GM18858 (cell line): ENCODE data around the gene KRT17.
"Not testable (repeated sequence)": the region's sequence is repeated elsewhere in the genome, so short reads cannot be mapped to it uniquely, and the experiment has no call there.

Experiments used
- ATAC-seq: cut with Tn5 transposase; IDR thresholded peaks from one replicate; pipeline ENCODE4 v1.9.1; 2021; ENCODE audit not compliant: unreplicated experiment

Gene KRT17

GRCh38 chr17:41635121-41636097 is 11.0 kb upstream of the KRT17 start:
- ATAC-seq = no peak

- ATAC-seq = no peak
Measured at GRCh38 chr17:41634639-41635038, 10.3 kb upstream of the KRT17 start.

DNA sequence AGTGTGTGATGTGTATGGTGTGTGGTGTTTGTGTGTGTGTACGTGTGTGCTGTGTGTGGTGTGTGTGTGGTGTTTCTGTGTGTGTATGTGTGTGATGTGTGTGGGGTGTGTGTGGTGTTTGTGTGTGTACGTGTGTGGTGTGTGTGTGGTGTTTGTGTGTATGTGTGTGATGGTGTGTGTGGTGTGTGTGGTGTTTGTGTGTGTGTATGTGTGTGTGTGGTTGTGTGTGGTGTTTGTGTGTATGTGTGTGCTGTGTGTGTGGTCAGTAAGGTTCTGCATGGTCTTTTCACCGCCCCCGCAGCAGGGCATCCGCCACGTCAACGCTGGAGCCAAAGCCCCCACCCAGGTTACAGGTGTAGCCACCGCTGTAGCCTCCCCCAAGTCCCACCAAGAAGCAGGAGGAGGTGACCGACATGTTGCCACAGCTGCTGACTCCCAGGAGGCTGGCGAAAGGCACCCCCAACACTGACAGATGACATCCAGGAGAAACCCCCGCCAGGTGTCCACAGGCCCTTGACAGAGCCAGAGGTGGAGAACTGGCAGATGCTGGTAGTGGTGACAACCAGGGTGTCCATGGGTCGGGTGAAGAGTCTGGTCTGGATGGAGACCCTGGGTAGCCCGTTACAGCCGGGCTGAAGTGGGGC is 9.3 kb upstream of the KRT17 start:
- no peak for ATAC-seq

DNA sequence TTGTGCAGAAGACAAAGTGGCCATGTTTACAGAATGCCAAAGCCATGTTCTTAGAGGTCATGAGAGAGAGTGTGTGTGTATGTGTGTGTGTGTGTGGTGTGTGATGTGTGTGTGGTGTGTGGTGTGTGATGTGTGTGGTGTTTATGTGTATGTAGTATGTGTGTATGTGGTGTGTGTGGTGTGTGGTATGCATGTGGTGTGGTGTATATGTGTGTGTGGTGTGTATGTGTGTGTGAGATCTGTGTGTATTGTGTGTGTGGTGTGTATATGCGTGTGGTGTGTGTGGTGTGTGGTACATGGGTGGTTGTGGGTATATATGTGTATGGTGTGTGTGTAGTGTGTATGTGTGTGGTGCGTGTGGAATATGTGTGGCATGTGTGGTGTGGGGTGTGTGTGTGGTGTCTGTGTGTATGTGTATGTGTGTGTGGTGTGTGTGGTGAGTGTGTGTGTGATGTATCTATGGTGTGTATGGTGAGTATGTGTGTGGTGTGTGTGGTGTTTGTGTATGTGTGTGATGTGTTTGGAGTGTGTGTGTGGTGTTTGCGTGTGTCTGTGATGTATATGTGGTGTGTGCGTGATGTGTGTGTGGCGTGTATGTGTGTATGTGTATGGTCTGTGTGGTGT is 8.2 kb upstream of the KRT17 start:
- ATAC-seq = no peak

DNA sequence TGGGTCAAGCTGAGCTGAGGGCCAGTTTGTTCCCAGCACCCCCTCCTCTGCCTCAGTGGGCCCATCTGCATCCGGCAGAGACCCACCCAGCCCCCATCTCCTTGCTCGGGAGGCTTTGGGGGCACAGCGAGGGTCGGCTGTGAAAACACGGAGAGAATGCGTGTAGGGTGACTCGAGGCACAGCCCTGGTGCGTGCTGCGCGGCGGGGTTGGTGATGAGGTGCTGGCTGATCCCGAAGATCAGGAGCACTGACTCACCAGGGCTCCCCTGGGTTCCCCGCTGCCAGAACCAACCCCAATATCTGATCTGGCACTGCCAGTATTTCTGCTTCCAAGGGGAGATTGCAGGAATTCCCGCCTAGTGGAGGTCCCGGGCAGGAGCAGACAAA is 7.5 kb upstream of the KRT17 start:
- ATAC-seq = no peak

DNA sequence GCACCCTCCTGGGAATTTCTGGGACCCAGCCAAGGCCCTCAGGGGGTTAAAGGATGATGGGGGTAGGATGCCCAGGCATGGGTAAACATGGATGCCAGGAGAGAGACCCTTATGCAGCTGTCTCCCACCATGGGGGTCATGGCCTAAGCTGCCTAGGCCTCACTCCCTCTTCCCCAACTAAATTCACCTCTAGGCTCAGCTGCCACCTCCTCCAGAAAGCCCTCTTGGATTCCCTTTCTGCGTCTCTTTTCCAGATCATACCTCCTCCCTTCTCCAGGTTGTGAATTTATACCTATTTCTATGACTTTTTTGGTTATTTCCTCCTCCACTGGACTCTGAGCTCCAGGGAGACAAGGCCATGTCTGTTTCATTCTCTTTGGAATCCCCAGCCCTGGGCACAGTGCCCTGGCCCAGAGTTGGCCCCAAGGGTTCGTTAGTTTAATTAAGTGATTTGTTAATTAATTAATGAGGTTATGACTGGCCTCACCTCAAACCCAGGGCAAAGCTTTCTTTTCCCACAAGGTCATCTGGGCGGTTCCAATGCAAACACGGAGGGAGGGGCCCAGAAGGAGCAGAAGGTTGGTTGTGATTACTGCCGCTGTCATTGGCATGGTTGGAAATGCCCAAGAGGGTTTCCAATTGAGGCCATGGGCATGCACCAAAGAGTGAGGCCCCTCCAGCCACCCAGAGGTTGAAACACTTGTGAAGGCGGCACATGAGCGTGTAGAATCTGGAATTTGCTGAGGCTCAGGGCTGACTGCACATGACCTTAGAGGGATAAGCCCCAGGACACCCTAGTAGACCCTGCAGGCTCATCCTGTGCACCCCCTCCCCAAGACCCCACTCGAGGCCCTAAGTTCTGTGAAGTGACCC is 6.9 kb upstream of the KRT17 start:
- no peak for ATAC-seq

- ATAC-seq = no peak
Measured at GRCh38 chr17:41629826-41630670, 5.7 kb upstream of the KRT17 start.

DNA sequence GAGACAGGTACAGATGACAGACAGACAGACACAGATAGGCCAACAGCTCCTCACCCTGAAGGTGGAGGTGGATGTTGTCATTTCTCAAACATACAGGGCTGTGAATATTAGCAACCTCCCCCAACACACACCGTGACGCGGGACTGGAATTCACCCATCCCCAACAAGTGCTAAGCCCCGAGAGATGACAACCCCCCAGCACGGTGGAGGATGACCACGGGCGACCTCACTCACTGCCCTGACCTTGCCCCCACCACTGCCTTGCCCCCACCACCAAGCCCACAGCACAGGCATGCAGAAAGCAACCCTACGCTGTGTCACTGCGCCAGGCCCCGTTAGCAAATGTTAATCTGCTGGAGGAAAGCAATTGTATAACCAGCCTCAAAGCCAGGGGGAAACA is 4.9 kb upstream of the KRT17 start:
- no peak for ATAC-seq

DNA sequence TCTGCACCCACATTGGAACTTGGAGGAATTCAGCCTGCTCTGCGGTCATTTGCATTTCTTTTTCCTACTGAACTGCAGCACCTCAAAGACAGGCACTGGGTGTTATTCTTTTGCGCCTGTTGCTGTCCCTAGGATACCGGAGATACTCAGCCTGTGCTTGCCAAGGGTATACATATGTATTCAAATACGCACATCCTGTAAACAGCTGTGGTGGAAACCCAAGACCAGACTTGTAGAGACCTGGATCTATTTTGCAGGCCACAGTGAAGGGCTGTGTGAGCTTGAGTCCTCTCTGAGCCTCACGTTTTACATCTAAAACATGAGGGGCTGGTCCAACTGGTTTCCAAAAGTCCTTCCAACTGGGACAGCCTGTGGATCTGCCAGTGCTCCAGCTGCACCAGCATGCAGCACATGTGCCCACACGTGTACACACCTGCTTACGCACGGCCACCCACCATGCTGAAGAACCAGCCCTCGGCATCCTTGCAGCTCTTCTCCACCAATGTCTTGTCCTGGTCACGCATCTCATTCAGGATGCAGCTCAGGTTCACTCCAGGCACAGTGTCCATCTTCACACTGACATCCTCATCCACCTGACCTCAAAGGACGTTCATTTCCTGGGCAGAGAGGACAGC is 4.4 kb upstream of the KRT17 start:
- ATAC-seq = not testable (repeated sequence)

DNA sequence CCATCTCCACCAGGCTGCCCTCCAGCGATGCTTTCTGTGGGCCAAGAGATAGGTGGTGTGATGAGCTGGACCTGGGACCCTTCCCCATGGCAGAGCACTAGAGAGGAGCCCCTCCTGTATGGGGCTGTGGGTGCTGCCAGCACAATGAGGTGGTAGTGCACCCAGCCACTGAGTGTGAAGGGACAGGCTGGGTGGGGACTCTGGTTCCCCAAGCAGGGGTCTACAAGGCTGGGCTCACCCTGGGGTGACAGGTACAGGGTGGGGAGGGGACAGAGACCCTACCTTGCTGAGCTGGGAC is 3.6 kb upstream of the KRT17 start:
- ATAC-seq = not testable (repeated sequence)

GRCh38 chr17:41627316-41628072 is 3.1 kb upstream of the KRT17 start:
- ATAC-seq = no peak

- not testable (repeated sequence) for ATAC-seq
Measured at GRCh38 chr17:41626914-41627295, 2.5 kb upstream of the KRT17 start.

DNA sequence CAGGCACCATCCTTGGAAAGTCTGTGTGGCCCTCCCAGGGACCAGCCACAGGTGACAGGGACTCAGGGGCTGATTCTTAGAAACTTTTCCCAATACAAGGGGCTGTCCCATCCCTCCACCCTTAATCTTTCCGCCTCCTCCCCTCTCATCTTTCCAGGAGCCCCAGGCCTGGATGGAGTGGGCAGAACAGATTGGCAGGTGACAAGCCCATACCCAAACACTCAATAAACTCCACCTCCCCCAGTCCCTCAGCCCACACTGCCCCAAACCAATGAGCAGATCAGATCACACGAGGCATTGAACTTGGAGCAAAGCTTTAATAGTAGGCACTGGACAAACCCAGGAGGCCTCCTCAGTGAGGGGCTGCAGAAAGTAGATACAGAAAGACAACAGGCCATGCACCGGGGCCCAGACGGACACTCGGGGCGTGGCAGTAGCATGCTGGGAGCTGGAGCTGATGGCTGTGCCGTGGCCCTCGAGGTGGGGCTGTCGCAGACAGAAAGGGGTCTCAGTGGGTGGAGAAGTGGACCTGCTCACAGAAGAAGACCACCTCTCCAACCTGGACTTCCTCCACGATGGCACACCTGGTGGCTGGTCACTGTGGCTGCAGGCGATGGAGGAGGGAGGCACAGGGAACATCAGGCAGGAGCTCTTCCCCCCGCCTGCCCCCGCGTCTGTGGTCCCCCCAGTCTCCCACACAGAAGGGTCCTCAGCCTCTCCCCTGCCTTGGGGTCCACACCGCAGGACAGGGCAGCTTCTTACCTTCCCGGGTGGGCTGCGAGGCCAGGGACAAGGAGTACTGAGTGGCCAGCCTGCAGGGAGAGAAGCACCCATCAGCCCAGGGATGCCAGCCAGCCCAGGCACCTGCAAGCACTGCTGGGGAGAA is 1.9 kb upstream of the KRT17 start:
- ATAC-seq = not testable (repeated sequence)

GRCh38 chr17:41625602-41626001 is 1.2 kb upstream of the KRT17 start:
- no peak for ATAC-seq

GRCh38 chr17:41623184-41623861 is 1.1 kb downstream of the KRT17 start:
- ATAC-seq = not testable (repeated sequence)

DNA sequence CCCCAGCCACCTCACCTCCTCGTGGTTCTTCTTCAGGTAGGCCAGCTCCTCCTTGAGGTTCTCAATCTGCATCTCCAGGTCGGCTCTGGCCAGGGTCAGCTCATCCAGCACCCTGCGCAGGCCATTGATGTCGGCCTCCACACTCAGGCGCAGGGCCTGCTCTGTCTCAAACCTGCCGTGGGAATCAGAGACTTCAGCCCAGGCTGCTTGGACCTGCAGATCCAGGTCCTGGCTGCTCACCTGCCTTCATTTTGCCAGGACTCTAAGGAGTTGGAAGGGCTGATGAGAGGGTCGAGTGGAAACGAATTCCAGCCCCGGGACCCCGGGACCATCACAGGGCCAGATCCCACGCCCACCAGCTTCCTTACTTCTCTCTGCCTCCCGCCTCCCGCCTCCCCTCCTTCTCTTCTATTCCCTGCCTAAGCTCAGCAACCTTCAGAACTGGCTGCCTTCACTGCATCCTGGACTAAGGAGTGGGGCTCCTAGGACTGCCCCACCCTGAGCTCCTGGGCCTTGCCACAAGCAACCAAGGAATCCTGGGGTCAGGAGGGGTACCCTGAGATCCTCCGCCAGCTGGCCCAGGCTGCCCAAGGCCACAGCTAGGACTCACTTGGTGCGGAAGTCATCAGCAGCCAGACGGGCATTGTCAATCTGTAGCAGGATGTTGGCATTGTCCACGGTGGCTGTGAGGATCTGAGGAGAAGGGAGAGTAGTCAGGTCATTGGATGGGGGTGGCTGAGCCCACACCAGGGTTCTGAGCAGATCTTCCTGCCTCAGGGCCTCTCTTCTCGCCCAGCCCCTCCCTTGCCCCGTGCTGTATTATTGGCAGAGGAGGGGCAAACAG is 1.8 kb downstream of the KRT17 start:
- ATAC-seq = not testable (repeated sequence)

GRCh38 chr17:41621916-41622315 is 2.5 kb downstream of the KRT17 start:
- no peak for ATAC-seq
